ENCODE measurements around the gene DGKI.

DGKI gene

DNA sequence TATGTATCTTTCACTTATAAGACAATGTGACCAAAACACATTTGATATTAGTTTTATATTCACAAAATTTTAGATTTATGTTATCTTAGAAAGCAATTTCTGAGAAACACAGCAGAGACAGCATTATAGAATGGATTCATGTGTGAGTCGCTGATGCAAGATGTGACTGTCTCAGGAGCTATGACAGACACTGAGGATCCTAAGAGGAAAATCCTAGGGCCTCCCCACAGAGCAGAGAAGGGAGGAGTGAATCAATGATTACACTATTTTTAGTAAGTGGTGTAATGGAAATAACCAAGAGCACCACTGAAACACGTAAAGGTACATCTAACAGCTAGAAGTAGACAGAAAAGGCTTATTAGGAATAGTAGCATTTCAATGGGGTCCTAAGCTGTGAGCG, 299.3 kb downstream of the DGKI start:
- H2BK5ac ChIP-seq (ENCODE audit: low read depth, low read length, poor library complexity, severe bottlenecking) = no peak overlapping the region
- no peak overlapping the region for H3K4me3 ChIP-seq (ENCODE audit: insufficient read depth in 1 of 2, low read depth in 1 of 2, low read length in 2 of 2)
- no peak overlapping the region for H3K18ac ChIP-seq (ENCODE audit: low read depth in 1 of 2, low read length in 2 of 2)
- H3K23ac ChIP-seq (ENCODE audit: low read length in 2 of 2) = no peak overlapping the region
- peak; percentile 39 for DNase-seq
- no peaks in the 10 kb centered on the region for H3K79me1 ChIP-seq (replicated peaks; ENCODE audit: low read length, poor library complexity, severe bottlenecking)
- no peak overlapping the region for H2AFZ ChIP-seq (ENCODE audit: low read depth, low read length)
- H3K9ac ChIP-seq (ENCODE audit: low read length) = no peak overlapping the region
- H4K8ac ChIP-seq (ENCODE audit: low read length) = no peak overlapping the region
- no peak overlapping the region for H3K4ac ChIP-seq (ENCODE audit: low read depth in 1 of 2, low read length in 2 of 2)
- H3K9me3 ChIP-seq (ENCODE audit: control insufficient read depth, low read length) = no peaks in the 10 kb centered on the region
- H2BK120ac ChIP-seq (ENCODE audit: low read depth, low read length) = no peak overlapping the region
- H3K27me3 ChIP-seq (ENCODE audit: control insufficient read depth in 1 of 2, insufficient read depth in 1 of 2, low read length in 2 of 2) = no peaks in the 10 kb centered on the region
- no peak overlapping the region for H2BK12ac ChIP-seq (ENCODE audit: low read length in 2 of 2)
- no peak overlapping the region for H3K14ac ChIP-seq (ENCODE audit: low read length in 2 of 2)
- peaks cover 0 to 8% of the 10 kb centered on the region in 2 experiments for H3K36me3 ChIP-seq (ENCODE audit: control insufficient read depth in 1 of 2, insufficient read depth in 2 of 2, low read depth in 1 of 2, low read length in 2 of 2)
- H2BK15ac ChIP-seq (ENCODE audit: low read depth, poor library complexity, severe bottlenecking) = no peak overlapping the region
- H4K91ac ChIP-seq (ENCODE audit: low read length) = no peak overlapping the region
- no peak overlapping the region for H2AK5ac ChIP-seq (ENCODE audit: low read length, severe bottlenecking)
- H3K4me1 ChIP-seq (ENCODE audit: control insufficient read depth, insufficient read depth, low read depth, low read length) = no peaks in the 10 kb centered on the region
- no peak overlapping the region for H3K27ac ChIP-seq (ENCODE audit: low read length, poor library complexity, severe bottlenecking)
- H3K4me2 ChIP-seq (ENCODE audit: low read length, poor library complexity, severe bottlenecking) = no peak overlapping the region
- 96% methylated on average over 3 of the region's 3 CpGs for WGBS

DNA sequence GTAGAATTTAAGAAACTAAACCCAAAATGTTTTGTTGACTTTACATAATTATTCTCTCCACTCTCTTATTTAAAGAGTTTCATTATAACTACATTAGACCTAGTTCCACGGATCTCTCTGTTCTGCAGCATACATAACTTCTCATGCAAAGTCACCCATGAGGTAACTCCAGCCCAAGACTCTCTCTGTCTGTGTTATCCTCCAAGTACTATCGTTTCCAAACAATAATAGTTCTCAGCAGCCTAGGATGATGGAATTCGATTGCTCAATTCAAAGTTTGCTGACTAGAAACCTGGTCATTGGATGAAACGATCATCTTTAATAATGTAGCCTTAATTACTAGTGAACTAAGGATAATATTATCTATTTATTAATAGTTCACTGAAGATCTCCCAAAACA, 300.1 kb downstream of the DGKI start:
- H2BK120ac ChIP-seq (ENCODE audit: low read depth, low read length) = no peak overlapping the region
- no peak overlapping the region for H2AFZ ChIP-seq (ENCODE audit: low read depth, low read length)
- peak; percentile 19 for DNase-seq
- H3K23ac ChIP-seq (ENCODE audit: low read length in 2 of 2) = no peak overlapping the region
- whole genome bisulfite sequencing = 97% methylated on average over 2 of the region's 4 CpGs
- H3K4me2 ChIP-seq (ENCODE audit: low read length, poor library complexity, severe bottlenecking) = no peak overlapping the region
- H3K4me3 ChIP-seq (ENCODE audit: insufficient read depth in 1 of 2, low read depth in 1 of 2, low read length in 2 of 2) = no peak overlapping the region
- H2AK5ac ChIP-seq (ENCODE audit: low read length, severe bottlenecking) = no peak overlapping the region
- no peak overlapping the region for H4K8ac ChIP-seq (ENCODE audit: low read length)
- H3K36me3 ChIP-seq (ENCODE audit: control insufficient read depth in 1 of 2, insufficient read depth in 2 of 2, low read depth in 1 of 2, low read length in 2 of 2) = peaks cover 0 to 3% of the 10 kb centered on the region in 2 experiments
- H3K14ac ChIP-seq (ENCODE audit: low read length in 2 of 2) = no peak overlapping the region
- H2BK5ac ChIP-seq (ENCODE audit: low read depth, low read length, poor library complexity, severe bottlenecking) = no peak overlapping the region
- H3K27ac ChIP-seq (ENCODE audit: low read length, poor library complexity, severe bottlenecking) = no peak overlapping the region
- H3K27me3 ChIP-seq (ENCODE audit: control insufficient read depth in 1 of 2, insufficient read depth in 1 of 2, low read length in 2 of 2) = no peaks in the 10 kb centered on the region
- H3K4ac ChIP-seq (ENCODE audit: low read depth in 1 of 2, low read length in 2 of 2) = no peak overlapping the region
- peak overlapping the region; percentile 19 for H3K9ac ChIP-seq (ENCODE audit: low read length)
- H4K91ac ChIP-seq (ENCODE audit: low read length) = no peak overlapping the region
- no peaks in the 10 kb centered on the region for H3K79me1 ChIP-seq (replicated peaks; ENCODE audit: low read length, poor library complexity, severe bottlenecking)
- H2BK15ac ChIP-seq (ENCODE audit: low read depth, poor library complexity, severe bottlenecking) = no peak overlapping the region
- H2BK12ac ChIP-seq (ENCODE audit: low read length in 2 of 2) = no peak overlapping the region
- H3K9me3 ChIP-seq (ENCODE audit: control insufficient read depth, low read length) = no peaks in the 10 kb centered on the region
- no peak overlapping the region for H3K18ac ChIP-seq (ENCODE audit: low read depth in 1 of 2, low read length in 2 of 2)
- no peaks in the 10 kb centered on the region for H3K4me1 ChIP-seq (ENCODE audit: control insufficient read depth, insufficient read depth, low read depth, low read length)

DNA sequence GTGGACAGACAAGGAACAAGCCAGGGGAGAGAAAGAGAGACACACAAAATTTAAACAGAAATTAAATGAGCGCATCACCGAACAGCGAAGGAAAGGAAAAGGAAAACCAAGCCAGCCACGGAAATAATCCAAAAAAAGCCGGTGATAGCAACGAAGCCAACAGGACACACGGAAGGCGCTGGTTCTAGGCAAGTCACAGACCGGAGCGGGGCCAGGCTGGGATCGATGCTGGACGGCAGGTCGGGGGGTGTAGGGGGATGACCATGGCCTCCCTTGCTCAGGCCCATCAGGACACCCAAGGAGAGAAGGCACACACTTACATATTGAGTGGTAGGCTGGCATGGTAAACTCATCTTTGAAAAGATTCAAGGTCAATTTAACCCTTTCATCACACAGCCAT, 300.8 kb downstream of the DGKI start:
- H3K4me2 ChIP-seq (ENCODE audit: low read length, poor library complexity, severe bottlenecking) = no peak overlapping the region
- no peak overlapping the region for H3K4ac ChIP-seq (ENCODE audit: low read depth in 1 of 2, low read length in 2 of 2)
- no peak overlapping the region for H2BK12ac ChIP-seq (ENCODE audit: low read length in 2 of 2)
- H3K4me3 ChIP-seq (ENCODE audit: insufficient read depth in 1 of 2, low read depth in 1 of 2, low read length in 2 of 2) = no peak overlapping the region
- H3K79me1 ChIP-seq (replicated peaks; ENCODE audit: low read length, poor library complexity, severe bottlenecking) = no peaks in the 10 kb centered on the region
- H4K91ac ChIP-seq (ENCODE audit: low read length) = no peak overlapping the region
- H2BK120ac ChIP-seq (ENCODE audit: low read depth, low read length) = no peak overlapping the region
- no peak overlapping the region for H2BK5ac ChIP-seq (ENCODE audit: low read depth, low read length, poor library complexity, severe bottlenecking)
- H3K18ac ChIP-seq (ENCODE audit: low read depth in 1 of 2, low read length in 2 of 2) = no peak overlapping the region
- no peaks in the 10 kb centered on the region for H3K36me3 ChIP-seq (ENCODE audit: control insufficient read depth in 1 of 2, insufficient read depth in 2 of 2, low read depth in 1 of 2, low read length in 2 of 2)
- no peak overlapping the region for H4K8ac ChIP-seq (ENCODE audit: low read length)
- no peak overlapping the region for H3K27ac ChIP-seq (ENCODE audit: low read length, poor library complexity, severe bottlenecking)
- WGBS = 97% methylated on average over 11 of the region's 13 CpGs
- peak overlapping the region; percentile 19 for H3K9ac ChIP-seq (ENCODE audit: low read length)
- no peak overlapping the region for H2BK15ac ChIP-seq (ENCODE audit: low read depth, poor library complexity, severe bottlenecking)
- no peaks in the 10 kb centered on the region for H3K4me1 ChIP-seq (ENCODE audit: control insufficient read depth, insufficient read depth, low read depth, low read length)
- H2AFZ ChIP-seq (ENCODE audit: low read depth, low read length) = no peak overlapping the region
- no peaks in the 10 kb centered on the region for H3K27me3 ChIP-seq (ENCODE audit: control insufficient read depth in 1 of 2, insufficient read depth in 1 of 2, low read length in 2 of 2)
- no peak overlapping the region for H3K23ac ChIP-seq (ENCODE audit: low read length in 2 of 2)
- no peaks in the 10 kb centered on the region for H3K9me3 ChIP-seq (ENCODE audit: control insufficient read depth, low read length)
- no peak overlapping the region for H2AK5ac ChIP-seq (ENCODE audit: low read length, severe bottlenecking)
- no peak overlapping the region for H3K14ac ChIP-seq (ENCODE audit: low read length in 2 of 2)
- no peak for DNase-seq

DNA sequence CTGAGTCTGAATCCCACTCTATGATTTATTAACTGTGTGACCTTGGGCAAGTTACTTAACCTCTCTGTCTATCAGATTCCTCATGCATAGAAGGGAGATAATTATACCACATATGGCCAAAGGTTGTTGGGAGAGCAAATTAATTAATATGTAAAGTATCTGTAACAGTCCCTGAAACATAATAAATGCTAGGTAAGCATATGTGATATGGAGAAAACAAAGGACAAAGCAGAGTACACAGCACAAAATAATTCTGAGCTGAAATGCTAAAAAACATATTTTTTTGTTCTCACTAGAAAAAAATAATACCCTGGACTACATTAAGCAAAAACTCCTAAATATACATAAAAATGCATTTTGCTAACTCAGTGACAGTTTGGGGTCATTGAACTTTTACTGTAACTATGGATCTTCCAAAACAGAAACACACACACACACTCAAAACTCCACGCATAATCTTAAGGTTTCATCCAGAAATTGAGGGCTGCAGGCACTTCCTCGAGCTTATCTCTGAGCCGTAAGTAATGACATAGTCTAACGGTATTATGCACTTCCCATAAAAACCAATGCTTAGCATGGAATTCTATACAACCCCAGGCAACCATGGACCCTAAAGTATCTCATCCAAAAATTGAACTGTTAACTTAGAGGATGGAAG, 301.6 kb downstream of the DGKI start:
- Histone ChIP-seq H3K18ac (ENCODE audit: low read depth in 1 of 2, low read length in 2 of 2) (no peak overlapping the region), H4K91ac (ENCODE audit: low read length) (no peak overlapping the region), H3K4me1 (ENCODE audit: control insufficient read depth, insufficient read depth, low read depth, low read length) (no peaks in the 10 kb centered on the region), H3K4ac (ENCODE audit: low read depth in 1 of 2, low read length in 2 of 2) (no peak overlapping the region), H2AK5ac (ENCODE audit: low read length, severe bottlenecking) (no peak overlapping the region), H3K27me3 (ENCODE audit: control insufficient read depth in 1 of 2, insufficient read depth in 1 of 2, low read length in 2 of 2) (no peaks in the 10 kb centered on the region), H3K14ac (ENCODE audit: low read length in 2 of 2) (no peak overlapping the region), H2BK15ac (ENCODE audit: low read depth, poor library complexity, severe bottlenecking) (no peak overlapping the region), H4K8ac (ENCODE audit: low read length) (no peak overlapping the region), H3K27ac (ENCODE audit: low read length, poor library complexity, severe bottlenecking) (no peak overlapping the region), H3K79me1 (replicated peaks; ENCODE audit: low read length, poor library complexity, severe bottlenecking) (no peaks in the 10 kb centered on the region), H2BK12ac (ENCODE audit: low read length in 2 of 2) (no peak overlapping the region), H3K9me3 (ENCODE audit: control insufficient read depth, low read length) (no peaks in the 10 kb centered on the region), H2BK5ac (ENCODE audit: low read depth, low read length, poor library complexity, severe bottlenecking) (no peak overlapping the region), H3K23ac (ENCODE audit: low read length in 2 of 2) (no peak overlapping the region), H2BK120ac (ENCODE audit: low read depth, low read length) (no peak overlapping the region), H3K36me3 (ENCODE audit: control insufficient read depth in 1 of 2, insufficient read depth in 2 of 2, low read depth in 1 of 2, low read length in 2 of 2) (no peaks in the 10 kb centered on the region), H2AFZ (ENCODE audit: low read depth, low read length) (no peak overlapping the region), H3K9ac (ENCODE audit: low read length) (no peak overlapping the region), H3K4me2 (ENCODE audit: low read length, poor library complexity, severe bottlenecking) (no peak overlapping the region), H3K4me3 (ENCODE audit: insufficient read depth in 1 of 2, low read depth in 1 of 2, low read length in 2 of 2) (no peak overlapping the region)
- 63% methylated on average over 4 of the region's 4 CpGs for WGBS
- peak; percentile 45 for DNase-seq
